ENCODE measurements around the gene AHSG.
"Not testable (repeated sequence)": the region's sequence is repeated elsewhere in the genome, so short reads cannot be mapped to it uniquely, and the experiment has no call there.

AHSG gene

GRCh38 chr3:186612721-186613636, at the start of gene AHSG:
Gene AHSG (plus strand): TSS chr3:186613060. CDS start chr3:186613142, 82 bp downstream.
- no peak for DNase-seq

GRCh38 chr3:186564586-186564985, 48.3 kb upstream of the AHSG start:
- no peak for DNase-seq

- DNase-seq: no peak
These were observed 46.1 kb upstream of the AHSG start for GRCh38 chr3:186566772-186567071.

GRCh38 chr3:186567072-186567921, 45.6 kb upstream of the AHSG start, which contains the start of gene TBCCD1:
Gene TBCCD1 (minus strand): TSS chr3:186567339. CDS start chr3:186564329, 3,010 bp downstream.
- peak; percentile 95 for DNase-seq

GRCh38 chr3:186569361-186569760, 43.5 kb upstream of the AHSG start:
- not testable (repeated sequence) for DNase-seq

GRCh38 chr3:186569779-186570095, 43.1 kb upstream of the AHSG start:
- DNase-seq: no peak

- peak; percentile 100 for DNase-seq
These were observed 42.5 kb upstream of the AHSG start, which contains the start of gene DNAJB11 for GRCh38 chr3:186570096-186570940. Gene DNAJB11 (plus strand): TSS chr3:186570720. CDS start chr3:186570898, 178 bp downstream.

- no peak for DNase-seq
These were observed 41.8 kb upstream of the AHSG start for GRCh38 chr3:186570941-186571643.

- no peak for DNase-seq
These were observed 41.2 kb upstream of the AHSG start for GRCh38 chr3:186571644-186572013.

- DNase-seq: no peak
These were observed 35.3 kb upstream of the AHSG start for GRCh38 chr3:186577521-186577920.

GRCh38 chr3:186580785-186581184, 32.1 kb upstream of the AHSG start:
- DNase-seq: no peak

GRCh38 chr3:186582541-186582940, 30.3 kb upstream of the AHSG start:
- no peak for DNase-seq

GRCh38 chr3:186583831-186584230, 29.0 kb upstream of the AHSG start:
- DNase-seq: no peak

- DNase-seq: not testable (repeated sequence)
These were observed 26.6 kb upstream of the AHSG start for GRCh38 chr3:186586245-186586644.

- no peak for DNase-seq
These were observed 25.7 kb upstream of the AHSG start for GRCh38 chr3:186587183-186587582.

- DNase-seq: no peak
These were observed 24.2 kb upstream of the AHSG start for GRCh38 chr3:186588632-186589031.

- no peak for DNase-seq
These were observed 23.7 kb upstream of the AHSG start for GRCh38 chr3:186589121-186589520.

GRCh38 chr3:186589856-186590579, 22.8 kb upstream of the AHSG start:
- no peak for DNase-seq

GRCh38 chr3:186590580-186591295, 22.1 kb upstream of the AHSG start:
- DNase-seq: no peak

GRCh38 chr3:186592682-186593081, 20.2 kb upstream of the AHSG start:
- DNase-seq: no peak

GRCh38 chr3:186593862-186594261, 19.0 kb upstream of the AHSG start:
- DNase-seq: no peak

All from NCI-H774 (cell line).